Endothelial cell of umbilical vein (primary cell): Measurements from ENCODE around the gene LCN15. TPM values are rescaled to one million over a fixed set of nuclear protein-coding genes. Genes with fewer than 3 reads are reported as not detected.

Experiments used
- BruUV-seq: library from RNA; stranded (reverse); fragments of 400-500 nt; replicated peaks from 2 replicates; lab custom pipeline; 2021; lab: Mats Ljungman, UMichigan
- CTCF ChIA-PET: fragments of 300-600, 350-600 bp; sonication (Branson Sonifier 250); formaldehyde crosslinking; loops from one replicate; lab custom pipeline; 2021; ENCODE audit warnings: antibody characterized with exemption, inconsistent platforms; lab: Charles Lee
- POLR2A ChIA-PET: fragments of 300-600, 350-600 bp; sonication (Branson Sonifier 250); formaldehyde crosslinking; loops from one replicate; lab custom pipeline; 2021; ENCODE audit warnings: antibody characterized with exemption, inconsistent platforms; lab: Charles Lee
- DNase-seq: peaks from one replicate; pipeline ENCODE4 v3.0.0-alpha.2; 2011; ENCODE audit warnings: low read depth, low spot score
- FAIRE-seq: peaks from 2 replicates; lab custom pipeline; 2011; peaks lifted over from hg19 to GRCh38; lab: Jason Lieb, UNC
- H2AFZ ChIP-seq: 2 replicates; pipeline ENCODE4 v1.6.0; 2012; ENCODE audit warnings: low read depth, low read length, control low read depth, inconsistent platforms
- H3K27ac ChIP-seq: 2 replicates; pipeline ENCODE4 v1.5.1; 2011; ENCODE audit warnings: low read depth, mild to moderate bottlenecking, control low read depth, low read length, moderate library complexity; ENCODE audit not compliant: insufficient read depth
- H3K27me3 ChIP-seq, 2 experiments: 2 replicates each; pipeline versions ENCODE4 v1.6.0 to v1.6.1; 2011; ENCODE audit warnings: low read length in 2 of 2, mixed read lengths in 1 of 2; ENCODE audit not compliant: control insufficient read depth in 2 of 2, insufficient read depth in 2 of 2
- H3K36me3 ChIP-seq, 2 experiments: 2 replicates in 1 of 2; 3 replicates in 1 of 2; pipeline ENCODE4 v1.5.1; 2011; ENCODE audit warnings: low read length in 2 of 2, mild to moderate bottlenecking in 1 of 2, moderate library complexity in 1 of 2; ENCODE audit not compliant: control insufficient read depth in 2 of 2, insufficient read depth in 2 of 2; ENCODE audit errors: extremely low read depth in 1 of 2
- H3K4me1 ChIP-seq: 3 replicates; pipeline ENCODE4 v1.5.1; 2011; ENCODE audit warnings: mild to moderate bottlenecking, low read length; ENCODE audit not compliant: control insufficient read depth, insufficient read depth; ENCODE audit errors: extremely low read depth
- H3K4me2 ChIP-seq: 2 replicates; pipeline ENCODE4 v1.6.1; 2011; ENCODE audit warnings: low read length, control low read depth, mixed read lengths; ENCODE audit not compliant: insufficient read depth
- H3K4me3 ChIP-seq, 3 experiments: fragments of 200-600 bp in 1 of 3; sonication (generic), shearing (Covaris generic) in 1 of 3; replicated peaks in 1 of 3; 2 replicates each; pipeline ENCODE4 v1.5.1; 2011 to 2016; ENCODE audit warnings: control low read depth in 3 of 3, low read length in 3 of 3, mild to moderate bottlenecking in 2 of 3, inconsistent platforms in 1 of 3, low read depth in 1 of 3, moderate library complexity in 1 of 3; ENCODE audit not compliant: insufficient read depth in 1 of 3
- H3K79me2 ChIP-seq: 2 replicates; pipeline ENCODE4 v1.6.0; 2012; ENCODE audit warnings: low read length, inconsistent platforms; ENCODE audit not compliant: control insufficient read depth, insufficient read depth
- H3K9ac ChIP-seq: replicated peaks from 2 replicates; pipeline ENCODE3; 2011; ENCODE audit warnings: low read length, control low read depth; ENCODE audit not compliant: insufficient read depth; ENCODE audit errors: extremely low read depth
- H3K9me1 ChIP-seq: replicated peaks from 3 replicates; pipeline ENCODE4 v1.6.0; 2011; ENCODE audit warnings: mild to moderate bottlenecking, low read length; ENCODE audit not compliant: control insufficient read depth, insufficient read depth; ENCODE audit errors: extremely low read depth
- H3K9me3 ChIP-seq: replicated peaks from 2 replicates; pipeline ENCODE4 v1.5.1; 2012; ENCODE audit warnings: low read length, inconsistent platforms; ENCODE audit not compliant: control insufficient read depth, insufficient read depth
- H4K20me1 ChIP-seq: replicated peaks from 2 replicates; pipeline ENCODE3; 2011; ENCODE audit warnings: mild to moderate bottlenecking, low read length; ENCODE audit not compliant: control insufficient read depth, insufficient read depth; ENCODE audit errors: extremely low read depth
- CTCF ChIP-seq, 2 donors: IDR thresholded peaks; 1 replicate in 1 of 2; 2 replicates in 1 of 2; pipeline ENCODE4 v1.5.1; 2011; ENCODE audit warnings: low read length in 2 of 2, mild to moderate bottlenecking in 2 of 2, moderate library complexity in 2 of 2, control low read depth in 1 of 2, inconsistent platforms in 1 of 2, low read depth in 1 of 2; ENCODE audit not compliant: insufficient read depth in 1 of 2; ENCODE audit errors: extremely low read depth in 1 of 2
- EZH2 ChIP-seq: IDR thresholded peaks from 2 replicates; pipeline ENCODE4 v1.6.1; 2012; ENCODE audit warnings: borderline replicate concordance, low read depth, mild to moderate bottlenecking, moderate library complexity, low read length, inconsistent platforms; ENCODE audit not compliant: severe bottlenecking
- FOS ChIP-seq: IDR thresholded peaks from 2 replicates; pipeline ENCODE4 v1.6.1; 2011; ENCODE audit warnings: mild to moderate bottlenecking, low read length, moderate library complexity, borderline replicate concordance; ENCODE audit not compliant: insufficient read depth
- GATA2 ChIP-seq: IDR thresholded peaks from 2 replicates; pipeline ENCODE4 v1.7.0; 2011; ENCODE audit warnings: low read depth, mild to moderate bottlenecking, moderate library complexity, mixed read lengths, low read length; ENCODE audit not compliant: insufficient read length, insufficient read depth
- JUN ChIP-seq: IDR thresholded peaks from 2 replicates; pipeline ENCODE4 v1.6.1; 2011; ENCODE audit warnings: borderline replicate concordance, low read depth; ENCODE audit not compliant: insufficient read length, insufficient read depth
- MAX ChIP-seq: IDR thresholded peaks from 2 replicates; pipeline ENCODE4 v1.6.1; 2011; ENCODE audit not compliant: insufficient read depth, insufficient read length
- MYC ChIP-seq: IDR thresholded peaks from one replicate; pipeline ENCODE4 v1.6.1; 2011; ENCODE audit warnings: mild to moderate bottlenecking, low read depth, low read length
- POLR2A ChIP-seq: IDR thresholded peaks from 2 replicates; pipeline ENCODE4 v1.6.1; 2012; ENCODE audit warnings: low read depth, mild to moderate bottlenecking, control low read depth, low read length
- POLR2AphosphoS5 ChIP-seq: IDR thresholded peaks from 2 replicates; pipeline ENCODE4 v1.6.1; 2012; ENCODE audit warnings: low read depth, mild to moderate bottlenecking, control low read depth, low read length, moderate library complexity; ENCODE audit not compliant: insufficient read depth
- dilution Hi-C: fragments of 300-500 bp; cut with MboI; formaldehyde crosslinking; loops from one replicate; pipeline ENCODE4 v1.15.0; 2019; ENCODE audit warnings: low sequenced_read_pairs; ENCODE audit not compliant: extremely low pct_ligation_motif_present
- intact Hi-C: fragments of 100-400 bp; cut with micrococcal nuclease; formaldehyde crosslinking; loops from one replicate; pipeline ENCODE4 v1.10.0; 2022
- polyA plus RNA-seq, 4 experiments: library from polyadenylated mRNA; depleted of rRNA in 3 of 4; stranded (reverse) in 3 of 4; unstranded in 1 of 4; fragments of >200 nt; gene quantifications; 2 replicates each; pipeline versions ENCODE4 v1.2.1 to v1.2.3, GENCODE V29; 2011 to 2012; ENCODE audit warnings: missing spikeins in 1 of 4
- total RNA-seq: library from RNA; stranded (reverse); gene quantifications from 2 replicates; pipeline ENCODE4 v1.2.3, GENCODE V29; 2021

The LCN15 gene
- total and polyA plus RNA-seq, 2 donors (not counting 3 experiments of a cell fraction or from before 2014, with no cell fraction given), result not detected

- intact Hi-C loops, result no loop called here
- dilution Hi-C loops, result no loop called here
- ChIA-PET CTCF (interaction anchor here (1.1 kb wide), 1 partner anchor 9 kb away, joined by 3 read pairs; no protein-coding TSS in a partner anchor), POLR2A (interaction anchor here (0.7 to 1.6 kb wide), 2 partner anchors 9 kb away, joined by 3 to 9 read pairs; no protein-coding TSS in a partner anchor)
- Histone ChIP-seq H3K79me2 (peaks cover 79% of the 10 kb centered on the region), H3K27me3 (no peaks in the 10 kb centered on the region), H3K36me3 (peaks cover 12 to 37% of the 10 kb centered on the region in 2 experiments), H3K4me1 (peaks cover 65% of the 10 kb centered on the region), H2AFZ (no peak overlapping the region), H3K27ac (no peak overlapping the region), H3K9me3 (no peaks in the 10 kb centered on the region), H3K4me3 (no peak overlapping the region), H4K20me1 (no peaks in the 10 kb centered on the region), H3K4me2 (no peak overlapping the region), H3K9me1 (no peaks in the 10 kb centered on the region), H3K9ac (no peak overlapping the region)
- peak; percentile 29 for DNase-seq
- BruUV-seq, result no TSS peak
- peak; percentile 24 for TF ChIP-seq POLR2AphosphoS5
- TF ChIP-seq GATA2, result no peak
- TF ChIP-seq POLR2A, result peak; percentile 40
- FAIRE-seq, result no peak
Observed at GRCh38 chr9:136722969-136723356, 41.4 kb downstream of the LCN15 start.

GRCh38 chr9:136722093-136722968, 42.0 kb downstream of the LCN15 start:
- Histone ChIP-seq H3K27ac (peak overlapping the region; percentile 3), H3K9ac (no peak overlapping the region), H2AFZ (no peak overlapping the region), H3K4me1 (peaks cover 65% of the 10 kb centered on the region), H3K36me3 (peaks cover 12 to 41% of the 10 kb centered on the region in 2 experiments), H3K4me3 (no peak overlapping the region), H3K4me2 (no peak overlapping the region), H3K9me3 (no peaks in the 10 kb centered on the region), H3K9me1 (no peaks in the 10 kb centered on the region), H3K79me2 (peaks cover 75% of the 10 kb centered on the region), H3K27me3 (no peaks in the 10 kb centered on the region), H4K20me1 (no peaks in the 10 kb centered on the region)
- ChIA-PET CTCF (interaction anchor here (1.1 kb wide), 1 partner anchor 9 kb away, joined by 3 read pairs; no protein-coding TSS in a partner anchor), POLR2A (interaction anchor here (1.0 to 1.6 kb wide), 2 partner anchors 9 to 48 kb away, joined by 3 to 9 read pairs; no protein-coding TSS in a partner anchor)
- FAIRE-seq (no peak), DNase-seq (peak; percentile 16)
- intact Hi-C loops (no loop called here), dilution Hi-C loops (no loop called here)
- BruUV-seq, result no TSS peak
- TF ChIP-seq JUN (no peak), POLR2AphosphoS5 (peak; percentile 53), EZH2 (no peak), CTCF (IDR thresholded peaks at IDR 0.05; ENCODE audit: extremely low read depth in 1 of 2, insufficient read depth in 1 of 2, low read depth in 1 of 2, low read length in 2 of 2) (no peak), MYC (no peak), POLR2A (peak; percentile 35), GATA2 (no peak), MAX (no peak), FOS (no peak)
